DMS53 treated with DMSO at 0.1 percent for 48 hours (cell line): ENCODE results near the gene HSPB6.

Experiments
- DNase-seq: peaks from one replicate; lab custom pipeline; 2025; ENCODE audit not compliant: unreplicated experiment; lab: John Stamatoyannopoulos, UW

The HSPB6 gene

DNA sequence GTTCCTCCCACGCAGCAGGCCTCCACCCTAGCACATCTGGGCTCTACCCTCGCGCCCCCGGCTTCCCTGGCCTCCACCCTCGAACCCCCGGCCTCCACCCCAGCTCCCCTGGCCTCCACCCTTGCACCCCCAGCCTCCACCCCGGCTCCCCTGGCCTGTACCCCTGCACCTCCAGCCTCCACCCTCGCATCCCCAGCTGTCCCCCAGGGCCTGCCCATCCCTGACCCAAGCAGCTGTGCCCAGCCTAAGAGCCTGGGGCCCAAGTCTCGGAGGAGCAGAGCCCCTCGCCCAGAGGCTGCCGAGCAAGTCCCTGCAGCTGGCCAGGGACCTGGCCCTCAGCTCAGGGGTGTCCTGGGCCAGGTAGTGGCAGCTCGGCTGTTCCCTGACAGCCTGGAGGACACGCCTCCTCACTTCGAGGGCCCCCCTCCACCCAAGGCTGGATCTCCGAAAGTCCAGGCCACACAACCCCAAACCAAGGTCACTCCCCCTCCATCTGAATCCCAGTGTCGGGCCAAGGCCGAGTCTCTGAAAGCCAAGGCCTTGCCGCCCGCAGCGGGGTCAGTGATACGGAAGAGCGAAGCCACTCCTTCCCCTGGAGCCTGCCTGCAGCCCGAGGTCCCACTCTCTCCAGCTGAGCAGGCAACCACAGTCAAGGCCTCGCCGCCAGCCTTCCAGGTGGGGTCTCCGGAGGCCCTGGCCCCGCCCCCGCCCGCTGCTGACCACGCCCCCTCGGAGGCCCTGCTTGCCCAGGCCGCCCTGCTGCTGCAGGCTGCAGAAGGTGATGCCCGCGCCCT, 10.7 kb upstream of the HSPB6 start:
- no peak for DNase-seq

DNA sequence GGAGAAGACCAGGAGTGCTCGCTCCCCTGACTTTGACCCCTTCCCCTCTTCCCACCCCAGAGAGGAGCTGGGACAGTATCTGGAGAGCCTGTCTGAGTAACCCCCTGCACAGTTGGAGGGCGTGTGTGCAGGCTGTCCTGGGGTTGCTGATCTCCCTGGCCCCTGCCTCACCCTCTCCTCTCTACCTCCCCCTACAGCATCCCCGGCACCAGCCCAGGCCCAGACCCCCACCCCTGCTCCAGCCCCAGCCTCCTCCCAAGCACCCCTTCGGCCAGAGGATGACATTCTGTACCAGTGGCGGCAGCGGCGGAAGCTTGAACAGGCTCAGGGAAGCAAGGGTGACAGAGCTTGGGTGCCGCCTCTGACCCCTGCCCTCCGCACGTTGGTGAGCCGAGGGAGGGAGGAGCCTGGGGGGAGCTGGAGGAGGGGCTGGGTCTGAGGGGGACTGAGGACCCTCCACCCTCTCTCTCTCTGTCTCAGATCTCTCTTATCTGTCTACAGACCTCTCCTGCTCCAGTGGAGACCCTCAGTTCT, 9.8 kb upstream of the HSPB6 start:
- DNase-seq: no peak

DNA sequence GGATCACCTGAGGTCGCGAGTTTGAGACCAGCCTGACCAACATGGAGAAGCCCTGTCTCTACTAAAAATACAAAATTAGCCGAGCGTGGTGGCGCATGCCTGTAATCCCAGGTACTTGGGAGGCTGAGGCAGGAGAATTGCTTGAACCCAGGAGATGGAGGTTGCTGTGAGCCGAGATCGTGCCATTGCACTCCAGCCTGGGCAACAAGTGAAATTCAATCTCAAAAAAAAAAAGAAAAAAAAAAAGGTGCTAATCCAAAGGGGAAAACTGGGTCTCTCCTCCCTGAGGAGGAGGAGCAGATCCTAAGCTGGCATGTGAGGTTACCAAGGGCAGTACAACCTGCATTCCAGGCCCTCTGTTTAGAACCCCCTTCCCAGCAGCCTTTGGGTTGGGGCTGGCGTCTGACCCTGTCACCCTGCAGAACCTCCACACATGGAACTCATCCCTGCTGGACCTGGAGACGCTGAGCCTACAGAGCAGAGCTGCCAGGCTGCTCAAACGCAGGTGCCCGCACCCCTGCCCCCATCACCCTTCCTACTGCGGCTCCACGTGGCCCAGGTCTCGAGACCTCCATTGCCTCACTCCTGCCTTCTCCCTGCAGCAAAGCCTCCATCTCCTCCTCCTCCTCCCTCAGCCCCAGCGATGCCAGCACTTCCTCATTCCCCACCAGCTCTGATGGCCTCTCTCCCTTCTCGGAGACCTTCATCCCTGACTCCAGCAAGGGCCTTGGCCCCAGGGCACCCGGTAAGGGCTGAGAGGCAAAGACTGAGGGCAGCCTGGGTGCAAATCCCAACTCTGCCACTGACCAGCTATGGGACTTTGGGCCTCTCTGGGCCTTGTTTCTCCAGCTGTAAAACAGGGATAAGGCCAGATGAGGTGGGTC, 7.8 kb upstream of the HSPB6 start:
- no peak for DNase-seq

DNA sequence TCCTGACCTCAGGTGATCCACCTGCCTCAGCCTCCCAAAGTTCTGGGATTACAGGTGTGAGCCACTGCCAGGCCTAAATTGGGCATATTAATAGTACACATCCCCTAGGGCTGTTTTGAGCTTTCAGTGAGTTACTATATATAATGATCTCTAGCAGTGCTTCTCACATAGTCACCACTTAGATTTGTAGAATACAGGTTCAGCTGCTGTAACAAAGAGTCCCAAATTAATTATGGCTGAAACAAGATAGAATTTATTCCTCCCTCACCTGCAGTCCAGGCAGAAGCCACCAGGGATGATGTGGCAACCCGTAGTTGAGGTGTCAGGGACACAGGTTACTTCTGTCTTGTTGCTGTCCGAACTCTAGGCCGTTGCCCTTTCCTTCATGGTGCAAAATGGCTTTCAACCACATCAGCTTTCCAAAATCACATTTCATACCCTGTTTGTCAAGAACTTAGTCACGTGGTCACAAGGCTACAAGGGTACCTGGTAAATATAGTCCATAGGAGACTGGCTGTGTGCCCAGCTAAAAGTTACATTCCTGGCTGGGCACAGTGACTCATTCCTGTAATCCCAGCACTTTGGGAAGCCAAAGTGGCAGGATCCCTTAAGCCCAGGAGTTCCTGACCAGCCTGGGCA, 4.0 kb upstream of the HSPB6 start:
- no peak for DNase-seq

DNA sequence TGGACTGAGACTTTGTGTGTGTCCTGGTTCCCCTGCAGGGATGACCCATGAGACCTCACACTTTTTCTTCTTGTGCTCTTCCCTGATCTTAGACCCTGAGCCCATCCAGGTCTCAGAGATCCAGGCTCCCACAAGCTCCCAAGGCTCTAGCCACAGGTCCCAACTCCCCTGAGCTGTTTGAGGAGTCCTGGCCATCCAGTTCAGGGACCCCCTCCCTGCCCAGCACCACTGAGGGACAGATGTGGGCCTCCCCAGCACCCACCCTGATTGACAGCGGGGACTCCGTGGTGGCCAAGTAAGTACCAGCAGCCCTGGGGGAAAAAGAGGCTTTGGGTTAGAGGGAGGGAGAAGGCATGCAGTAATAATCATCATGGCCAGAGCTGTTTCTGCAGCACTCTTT, 2.9 kb upstream of the HSPB6 start:
- no peak for DNase-seq

DNA sequence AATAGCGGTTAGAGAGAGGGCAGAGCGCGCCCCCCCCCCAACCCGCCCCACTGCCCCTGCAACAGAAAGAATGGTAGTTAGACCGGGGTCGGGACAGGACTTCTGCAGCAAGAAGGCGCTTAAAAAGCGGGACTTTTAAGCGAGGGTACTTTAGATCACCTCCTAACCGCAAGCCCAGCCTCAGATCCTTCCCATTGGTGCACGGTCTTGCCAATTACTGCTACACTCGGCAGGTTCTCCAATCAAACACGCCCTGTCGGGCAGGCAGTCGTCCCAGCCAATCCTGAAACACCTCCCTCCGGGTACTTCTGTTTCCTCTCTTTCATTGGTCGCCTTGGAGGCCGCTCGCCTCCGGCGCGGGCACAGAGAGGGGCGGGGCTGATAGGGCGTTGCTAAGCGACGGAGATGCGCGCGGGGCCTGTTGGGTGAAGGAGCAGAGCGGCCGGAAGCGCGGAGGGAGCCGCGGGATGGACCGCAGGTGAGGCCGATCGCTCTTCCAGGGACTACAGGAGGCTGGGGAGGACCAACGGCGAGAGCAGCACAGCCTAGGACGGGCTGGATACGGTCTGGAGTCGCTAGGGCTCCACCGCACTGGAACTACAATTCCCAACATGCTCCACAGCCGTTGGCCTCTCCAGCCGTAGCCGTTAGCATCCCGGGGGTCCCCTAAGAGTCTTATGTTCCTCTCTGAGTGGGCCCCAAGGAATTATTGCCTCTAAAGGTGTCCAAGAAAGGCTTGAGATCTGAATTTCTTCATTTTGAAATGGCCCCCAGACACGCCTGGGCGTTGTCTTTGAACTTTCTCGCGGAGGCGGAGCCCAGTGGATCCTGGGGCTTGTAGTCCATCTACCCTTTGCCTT, 1.1 kb upstream of the HSPB6 start, which contains the start of gene PROSER3:
TSS of gene PROSER3 (plus strand) at position 428 of the 860 bp plus-strand sequence. CDS start at position 468, 40 bp downstream.
- peak; percentile 100 for DNase-seq

DNA sequence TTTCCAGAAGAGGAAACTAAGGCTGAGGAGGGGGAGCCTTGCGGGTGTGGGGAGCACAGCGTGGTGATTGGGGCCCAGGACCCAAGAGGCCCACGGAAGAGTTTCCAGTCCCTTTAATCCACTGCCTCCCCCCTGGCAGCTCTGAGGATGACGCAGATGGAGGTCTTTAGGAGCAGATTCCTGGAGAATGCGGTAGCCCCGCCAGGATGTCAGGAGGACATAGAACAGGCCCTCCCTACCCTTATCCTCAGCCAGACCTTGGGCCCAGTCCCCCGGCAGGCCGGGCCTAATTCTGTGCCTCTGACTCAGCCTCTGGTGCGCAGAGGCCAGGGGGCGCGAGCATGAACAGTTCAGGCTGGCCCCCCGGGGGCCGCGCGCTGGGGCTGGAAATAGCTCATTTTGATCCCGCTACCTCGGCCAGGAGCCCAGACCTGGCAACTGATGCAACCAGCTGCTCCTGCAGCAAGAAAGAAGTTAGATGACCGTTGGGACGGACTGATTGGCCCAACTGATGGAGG, 461 bp upstream of the HSPB6 start:
- no peak for DNase-seq

DNA sequence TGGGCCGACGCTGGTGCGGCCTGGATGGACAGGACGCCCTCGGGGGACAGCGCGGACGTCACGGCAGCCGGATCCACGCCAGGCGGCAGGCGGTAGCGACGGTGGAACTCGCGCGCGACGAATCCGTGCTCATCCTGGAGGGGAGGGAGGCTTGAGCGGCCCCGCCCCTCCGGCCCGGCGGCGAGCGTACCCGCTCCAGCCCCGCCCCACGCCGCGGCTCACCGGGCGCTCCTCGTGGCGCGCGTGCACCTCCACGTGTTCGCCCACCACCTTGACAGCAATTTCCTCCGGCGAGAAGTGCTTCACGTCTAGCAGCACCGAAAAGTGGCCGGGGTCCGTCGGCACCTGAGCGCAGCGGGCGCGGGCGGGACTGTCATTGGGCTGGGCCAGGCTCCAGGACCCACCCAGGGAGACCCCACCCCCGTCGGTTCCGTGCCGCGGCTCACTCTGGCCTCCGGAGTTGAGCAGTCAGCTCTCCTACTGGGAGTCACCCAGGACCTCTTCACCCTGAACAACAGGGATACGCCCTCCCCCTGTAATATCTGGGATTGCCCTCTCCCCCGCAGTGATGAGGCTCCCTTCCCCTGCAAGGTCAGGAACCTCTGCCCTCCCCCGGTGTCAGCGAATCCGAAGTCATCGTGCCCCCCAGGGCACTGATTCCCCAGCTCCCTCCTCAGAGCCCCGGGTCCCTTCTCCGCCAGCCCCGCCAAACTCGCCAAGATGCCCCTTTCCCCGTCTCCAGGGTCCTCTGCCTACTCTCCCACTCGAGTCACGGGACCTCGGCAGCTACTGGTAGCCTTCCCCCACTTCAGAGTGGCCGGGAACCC, 1.1 kb downstream of the HSPB6 start:
- DNase-seq: no peak

DNA sequence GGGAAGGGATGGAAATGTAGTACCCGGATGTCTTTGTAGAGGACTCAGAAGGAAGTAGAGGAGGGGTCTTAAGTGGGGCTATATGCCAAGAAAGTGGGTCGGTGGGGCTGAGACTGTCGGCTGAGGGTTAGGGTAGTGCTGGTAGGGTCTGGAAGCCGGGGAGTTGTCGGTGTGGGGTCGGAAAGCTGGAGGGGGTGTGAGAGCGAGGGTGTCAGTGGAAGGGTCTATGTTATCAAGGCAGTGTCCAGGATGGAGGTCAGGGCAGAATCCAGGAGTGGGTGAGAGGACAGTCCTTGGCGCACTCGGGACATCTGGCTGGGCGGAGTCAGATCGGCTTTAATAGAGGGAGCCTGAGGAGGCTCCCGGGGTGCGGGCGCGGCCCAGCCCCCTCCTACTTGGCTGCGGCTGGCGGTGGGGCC, 1.7 kb downstream of the HSPB6 start:
- DNase-seq: no peak

DNA sequence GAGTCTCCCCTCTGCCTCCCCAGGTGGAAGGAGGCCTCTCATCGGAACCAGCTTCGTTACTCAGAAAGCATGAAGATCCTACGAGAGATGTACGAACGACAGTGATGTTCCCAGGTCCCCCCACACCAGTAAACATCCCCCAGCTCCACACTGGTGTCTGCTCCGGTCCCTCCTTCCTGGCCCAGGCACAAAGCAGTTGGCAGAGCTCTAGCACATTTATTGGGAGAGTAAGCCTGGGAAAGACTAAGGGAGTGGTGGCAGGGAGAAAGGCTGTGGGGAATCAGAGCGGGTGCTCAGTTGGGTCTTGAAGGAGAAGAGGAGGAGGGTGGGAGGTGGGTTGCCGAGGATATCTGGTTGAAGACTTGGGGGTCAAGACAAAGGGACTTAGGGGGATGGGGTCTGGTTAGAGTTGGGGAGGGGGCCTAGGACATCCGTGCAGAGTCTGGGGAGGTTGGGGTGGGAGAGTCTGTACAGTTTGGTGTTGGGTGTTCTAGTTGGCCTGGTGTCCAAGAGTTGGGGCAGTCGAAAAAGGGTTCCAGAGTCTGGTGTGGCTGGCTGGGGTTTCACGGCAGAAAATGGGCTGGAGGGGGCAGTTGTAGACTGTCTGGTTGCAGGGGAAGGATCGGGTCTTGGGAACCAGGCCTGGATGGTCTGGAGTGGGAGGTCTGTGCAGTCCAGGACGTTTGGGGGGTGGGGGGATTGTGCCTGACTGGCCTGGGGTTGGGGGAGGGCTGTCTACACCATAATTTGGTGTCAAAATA, 2.3 kb downstream of the HSPB6 start:
- DNase-seq: no peak

DNA sequence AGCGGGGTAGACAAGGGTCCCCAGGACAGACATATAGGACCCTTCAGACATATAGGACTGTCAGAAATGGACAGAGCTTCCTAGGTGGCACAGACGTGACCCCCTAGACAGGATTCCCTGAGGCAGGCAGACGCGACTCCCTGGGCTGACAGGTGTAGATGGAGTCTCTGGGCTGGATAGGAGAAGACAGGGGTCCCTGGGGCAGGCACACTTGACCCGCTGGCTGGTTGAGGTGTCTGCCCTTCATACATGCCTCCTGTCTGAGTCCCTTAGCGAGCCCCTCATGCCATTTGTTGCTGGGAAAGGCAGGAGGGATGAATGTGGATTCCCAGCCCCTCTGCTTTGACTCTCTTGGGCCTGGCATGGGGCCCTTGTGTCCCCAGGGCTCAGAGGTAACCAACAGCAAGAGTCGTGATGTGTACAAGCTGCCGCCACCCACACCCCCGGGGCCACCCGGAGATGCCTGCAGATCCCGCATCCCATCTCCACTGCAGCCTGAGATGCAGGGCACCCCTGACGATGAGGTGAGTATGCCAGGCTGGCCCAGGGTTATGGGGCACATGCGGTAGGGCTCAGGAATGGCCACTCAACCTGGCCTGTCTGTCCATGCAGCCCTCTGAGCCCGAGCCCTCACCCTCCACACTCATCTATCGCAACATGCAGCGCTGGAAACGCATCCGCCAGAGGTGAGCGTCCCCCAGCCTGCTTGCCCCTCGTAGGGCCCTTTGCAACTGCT, 3.0 kb downstream of the HSPB6 start:
- no peak for DNase-seq

DNA sequence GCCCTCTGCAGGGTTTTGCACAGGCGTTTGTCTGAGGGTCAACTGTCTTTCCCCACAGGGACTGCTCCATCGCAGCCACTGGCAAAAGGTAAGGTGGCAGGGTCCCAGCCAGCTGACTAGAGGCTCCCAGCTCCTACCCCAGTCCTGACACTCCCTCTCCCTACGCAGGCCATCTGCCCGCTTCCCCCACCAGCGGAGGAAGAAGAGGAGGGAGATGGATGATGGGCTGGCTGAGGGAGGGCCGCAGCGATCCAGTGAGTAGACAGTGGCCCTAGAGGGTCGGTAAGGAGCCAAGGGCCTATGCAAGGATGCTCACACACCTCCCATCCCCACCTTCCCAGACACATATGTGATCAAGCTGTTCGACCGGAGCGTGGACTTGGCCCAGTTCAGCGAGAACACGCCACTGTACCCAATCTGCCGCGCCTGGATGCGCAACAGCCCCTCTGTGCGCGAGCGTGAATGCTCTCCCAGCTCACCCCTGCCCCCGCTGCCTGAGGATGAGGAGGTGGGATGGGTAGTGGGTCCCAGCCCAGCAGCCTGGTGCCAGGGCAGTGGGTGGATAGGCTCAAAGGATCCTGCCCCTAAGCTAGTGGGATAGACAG, 4.0 kb downstream of the HSPB6 start:
- no peak for DNase-seq

DNA sequence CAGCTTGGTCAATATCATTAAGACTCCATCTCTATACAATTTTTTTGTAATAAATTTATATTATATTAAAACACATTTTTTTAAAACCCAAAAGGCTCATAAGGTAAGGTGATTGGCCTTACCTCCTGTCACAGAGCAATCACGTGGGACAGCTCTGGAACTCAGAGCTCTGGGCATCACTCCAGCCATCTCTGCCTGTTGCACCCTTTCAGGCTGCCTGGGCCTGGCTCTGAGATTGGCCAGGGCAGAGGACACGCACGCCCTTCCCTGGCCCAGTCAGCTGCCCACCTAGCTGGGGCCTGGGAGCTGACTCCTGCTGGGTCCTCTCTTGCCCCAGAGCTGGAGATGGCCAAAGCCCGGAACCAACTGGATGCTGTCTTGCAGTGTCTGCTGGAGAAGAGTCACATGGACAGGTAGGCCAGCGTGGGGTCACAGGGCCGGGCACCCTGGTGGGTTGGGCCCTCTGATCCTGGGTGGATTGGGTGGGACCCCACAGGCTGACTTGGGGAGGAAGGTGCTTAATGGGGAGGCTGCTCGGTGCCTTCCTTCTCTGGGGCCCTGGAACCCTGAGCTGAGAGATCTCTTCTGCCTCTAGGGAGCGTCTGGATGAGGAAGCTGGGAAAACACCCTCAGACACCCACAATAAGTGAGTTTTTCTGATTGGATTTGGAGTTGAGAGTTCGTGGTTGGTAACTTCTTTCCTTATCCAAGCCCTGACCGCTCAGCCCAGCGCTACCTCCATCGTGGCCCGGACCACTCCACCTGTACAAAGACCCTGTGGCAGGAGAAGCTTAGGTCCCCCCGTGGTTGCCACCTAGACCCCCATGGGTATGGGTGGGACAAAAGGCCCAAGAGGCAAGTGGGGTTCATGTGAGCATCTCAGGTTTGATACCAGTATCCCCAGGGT, 4.7 kb downstream of the HSPB6 start:
- DNase-seq: no peak

DNA sequence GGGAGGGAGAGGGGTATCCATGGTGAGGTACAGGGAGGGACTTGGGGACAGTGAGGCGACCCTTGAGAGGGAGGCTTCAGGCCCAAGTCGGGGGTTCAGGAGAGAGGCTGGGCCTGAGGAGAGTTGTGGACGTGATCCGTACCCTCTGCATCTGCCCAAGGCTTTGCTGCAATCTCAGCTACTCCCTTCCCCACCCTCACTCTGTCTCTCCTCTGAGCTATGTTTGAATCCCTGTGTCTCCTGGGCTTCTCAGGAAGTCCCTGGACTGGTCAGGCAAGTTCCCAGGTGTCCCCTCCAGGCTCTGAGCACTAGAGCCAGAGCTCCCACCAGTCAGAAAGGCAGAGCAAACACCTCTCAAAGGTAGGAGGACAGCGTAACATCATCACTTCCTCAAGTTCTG, 6.7 kb downstream of the HSPB6 start:
- DNase-seq: no peak

DNA sequence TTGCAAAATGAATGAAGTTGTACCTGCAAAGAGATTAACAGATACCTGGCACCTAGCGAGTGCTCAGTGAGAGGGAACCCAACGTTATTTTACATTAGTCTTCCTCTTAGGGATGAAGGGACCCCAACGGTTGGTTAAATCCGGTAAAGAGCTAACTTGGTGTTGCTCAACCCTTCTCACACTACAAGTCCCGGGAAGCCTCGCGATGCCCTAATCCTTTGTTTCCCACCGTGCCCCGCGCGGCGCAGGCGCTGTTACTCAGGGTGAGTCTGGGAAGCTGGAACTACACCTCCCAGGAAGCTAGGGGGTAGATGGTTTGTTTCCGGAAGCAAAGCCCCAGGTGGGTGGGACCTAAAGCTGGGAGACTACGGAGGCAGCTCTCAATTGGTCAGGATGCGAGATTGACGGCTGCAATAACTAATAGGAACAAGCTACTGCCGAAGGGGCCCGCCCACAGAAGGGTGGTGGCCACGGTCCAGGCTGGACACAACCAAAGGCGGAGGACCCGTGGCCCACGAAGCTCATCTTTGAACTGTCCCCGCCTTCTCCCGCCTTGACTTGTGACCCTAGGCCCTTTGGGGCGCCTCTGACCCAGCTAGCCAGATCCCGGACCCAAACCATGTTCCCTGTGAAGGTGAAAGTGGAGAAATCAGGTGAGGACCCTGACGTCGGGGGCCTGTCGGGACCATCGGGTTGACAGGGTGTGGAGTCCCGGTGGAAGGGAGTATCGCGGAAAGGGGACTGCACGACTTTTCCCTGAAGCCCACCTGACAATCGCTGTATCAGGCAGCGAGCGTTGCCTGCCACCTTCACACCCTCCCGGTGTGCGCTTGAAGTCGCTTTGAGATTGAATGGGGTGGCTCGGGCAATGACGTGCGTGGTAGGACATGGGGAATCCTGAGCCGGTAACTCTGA, 8.5 kb downstream of the HSPB6 start, which contains the start of gene LIN37:
TSS of gene LIN37 (plus strand) at position 471 of the 915 bp plus-strand sequence. CDS start at position 620, 149 bp downstream.
- DNase-seq: peak; percentile 99
